Astrocyte (in vitro differentiated cells and primary cell): ENCODE data around the gene SUPT20HL1. TPM values are rescaled to one million over a fixed set of nuclear protein-coding genes. Genes with fewer than 3 reads are reported as not detected.
A peak's percentile ranks its signal among the peaks of the same experiment; 100 is the strongest.

Source experiments
- DNase-seq: peaks from one replicate; pipeline ENCODE4 v3.0.0-alpha.2; 2010; ENCODE audit warnings: low read depth
- FAIRE-seq: peaks from 2 replicates; lab custom pipeline; 2011; peaks lifted over from hg19 to GRCh38; lab: Jason Lieb, UNC
- H2AFZ ChIP-seq: 2 replicates; pipeline ENCODE4 v1.6.0; 2012; ENCODE audit warnings: low read depth, low read length, inconsistent platforms
- H3K27ac ChIP-seq: 2 replicates; pipeline ENCODE4 v1.5.1; 2011; ENCODE audit warnings: low read depth, low read length, inconsistent platforms
- H3K27me3 ChIP-seq: 2 replicates; pipeline ENCODE4 v1.6.0; 2011; ENCODE audit warnings: low read length, inconsistent platforms; ENCODE audit not compliant: insufficient read depth
- H3K36me3 ChIP-seq: 2 replicates; pipeline ENCODE4 v1.5.1; 2011; ENCODE audit warnings: low read length, inconsistent platforms; ENCODE audit not compliant: insufficient read depth
- H3K4me1 ChIP-seq: 2 replicates; pipeline ENCODE4 v1.5.1; 2011; ENCODE audit warnings: low read length, inconsistent platforms; ENCODE audit not compliant: insufficient read depth
- H3K4me2 ChIP-seq: 2 replicates; pipeline ENCODE4 v1.6.0; 2012; ENCODE audit warnings: low read length, inconsistent platforms
- H3K4me3 ChIP-seq: 2 replicates; pipeline ENCODE4 v1.5.1; 2011; ENCODE audit warnings: low read depth, mild to moderate bottlenecking, low read length, inconsistent platforms; ENCODE audit not compliant: insufficient read depth
- H3K79me2 ChIP-seq: 2 replicates; pipeline ENCODE4 v1.6.0; 2012; ENCODE audit warnings: mild to moderate bottlenecking, low read length, inconsistent platforms; ENCODE audit not compliant: insufficient read depth
- H3K9ac ChIP-seq: 2 replicates; pipeline ENCODE4 v1.6.0; 2012; ENCODE audit warnings: mild to moderate bottlenecking, low read length, inconsistent platforms
- H3K9me3 ChIP-seq: 2 replicates; pipeline ENCODE4 v1.5.1; 2012; ENCODE audit warnings: low read depth, mild to moderate bottlenecking, low read length, inconsistent platforms; ENCODE audit not compliant: insufficient read depth
- H4K20me1 ChIP-seq: 2 replicates; pipeline ENCODE4 v1.6.0; 2012; ENCODE audit warnings: low read length, inconsistent platforms; ENCODE audit not compliant: insufficient read depth
- H3K27ac Mint-ChIP-seq: one replicate; pipeline ENCODE4 v1.8.0; 2021; ENCODE audit warnings: mild to moderate bottlenecking, mixed read lengths; ENCODE audit not compliant: unreplicated experiment
- H3K27me3 Mint-ChIP-seq: one replicate; pipeline ENCODE4 v1.8.0; 2021; ENCODE audit warnings: low read depth, mixed read lengths; ENCODE audit not compliant: unreplicated experiment
- H3K36me3 Mint-ChIP-seq: one replicate; pipeline ENCODE4 v1.8.0; 2021; ENCODE audit warnings: low read depth, mixed read lengths; ENCODE audit not compliant: unreplicated experiment
- H3K4me1 Mint-ChIP-seq: one replicate; pipeline ENCODE4 v1.8.0; 2021; ENCODE audit warnings: low read depth, mixed read lengths; ENCODE audit not compliant: unreplicated experiment
- H3K4me3 Mint-ChIP-seq: one replicate; pipeline ENCODE4 v1.8.0; 2021; ENCODE audit warnings: mild to moderate bottlenecking, moderate library complexity, mixed read lengths; ENCODE audit not compliant: unreplicated experiment
- H3K9me3 Mint-ChIP-seq: one replicate; pipeline ENCODE4 v1.8.0; 2021; ENCODE audit warnings: mild to moderate bottlenecking, mixed read lengths; ENCODE audit not compliant: unreplicated experiment
- EZH2 ChIP-seq: IDR thresholded peaks from 2 replicates; pipeline ENCODE4 v1.6.1; 2012; ENCODE audit warnings: mild to moderate bottlenecking, low read length, inconsistent platforms; ENCODE audit not compliant: insufficient read depth
- total RNA-seq: library from RNA; stranded (reverse); gene quantifications from 2 replicates; pipeline ENCODE4 v1.2.1, GENCODE V29; 2021
- TF ChIP-seq, protein P1 (sequence below): IDR thresholded peaks from 2 replicates; pipeline ENCODE4 v1.5.1; 2011; ENCODE audit warnings: low read depth, mild to moderate bottlenecking, inconsistent platforms, low read length, moderate library complexity; ENCODE audit not compliant: insufficient read depth

The SUPT20HL1 gene
- total RNA-seq, 1 donor from 2014 or later, result not detected

DNA sequence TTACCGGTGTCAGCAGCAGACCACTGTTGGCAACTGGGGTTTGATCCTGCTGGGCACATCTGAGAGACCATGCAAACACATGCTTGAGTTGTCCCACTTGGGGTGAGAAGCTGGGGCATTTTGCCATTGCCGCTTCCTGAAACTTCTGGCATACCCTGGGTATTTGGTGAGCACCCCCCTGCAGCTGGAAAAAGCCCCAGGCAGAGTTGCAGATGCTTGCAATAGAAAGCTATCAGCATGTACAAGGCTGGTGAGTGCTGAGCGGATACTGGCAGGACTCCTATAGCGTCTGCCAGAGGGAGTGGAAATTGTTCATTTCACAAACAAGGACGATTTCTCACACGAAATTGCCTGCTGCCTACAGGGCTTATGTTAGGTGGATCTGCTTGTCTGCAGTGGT is 32.3 kb downstream of the SUPT20HL1 start:
- FAIRE-seq, result no peak
- Mint-ChIP-seq H3K27ac (no peak overlapping the region), H3K36me3 (no peaks in the 10 kb centered on the region), H3K4me1 (no peaks in the 10 kb centered on the region), H3K9me3 (no peaks in the 10 kb centered on the region), H3K4me3 (no peak overlapping the region), H3K27me3 (peaks cover 9% of the 10 kb centered on the region)
- Histone ChIP-seq H3K4me2 (no peak overlapping the region), H3K9me3 (no peaks in the 10 kb centered on the region), H3K9ac (no peak overlapping the region), H3K27ac (no peak overlapping the region), H3K79me2 (no peaks in the 10 kb centered on the region), H4K20me1 (no peaks in the 10 kb centered on the region), H3K4me1 (peaks cover 3% of the 10 kb centered on the region), H3K36me3 (no peaks in the 10 kb centered on the region), H3K4me3 (no peak overlapping the region), H2AFZ (no peak overlapping the region), H3K27me3 (peaks cover 9% of the 10 kb centered on the region)
- TF ChIP-seq, protein P1, sequence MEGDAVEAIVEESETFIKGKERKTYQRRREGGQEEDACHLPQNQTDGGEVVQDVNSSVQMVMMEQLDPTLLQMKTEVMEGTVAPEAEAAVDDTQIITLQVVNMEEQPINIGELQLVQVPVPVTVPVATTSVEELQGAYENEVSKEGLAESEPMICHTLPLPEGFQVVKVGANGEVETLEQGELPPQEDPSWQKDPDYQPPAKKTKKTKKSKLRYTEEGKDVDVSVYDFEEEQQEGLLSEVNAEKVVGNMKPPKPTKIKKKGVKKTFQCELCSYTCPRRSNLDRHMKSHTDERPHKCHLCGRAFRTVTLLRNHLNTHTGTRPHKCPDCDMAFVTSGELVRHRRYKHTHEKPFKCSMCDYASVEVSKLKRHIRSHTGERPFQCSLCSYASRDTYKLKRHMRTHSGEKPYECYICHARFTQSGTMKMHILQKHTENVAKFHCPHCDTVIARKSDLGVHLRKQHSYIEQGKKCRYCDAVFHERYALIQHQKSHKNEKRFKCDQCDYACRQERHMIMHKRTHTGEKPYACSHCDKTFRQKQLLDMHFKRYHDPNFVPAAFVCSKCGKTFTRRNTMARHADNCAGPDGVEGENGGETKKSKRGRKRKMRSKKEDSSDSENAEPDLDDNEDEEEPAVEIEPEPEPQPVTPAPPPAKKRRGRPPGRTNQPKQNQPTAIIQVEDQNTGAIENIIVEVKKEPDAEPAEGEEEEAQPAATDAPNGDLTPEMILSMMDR, result no peak
- no peak for TF ChIP-seq EZH2
- DNase-seq, result no peak

DNA sequence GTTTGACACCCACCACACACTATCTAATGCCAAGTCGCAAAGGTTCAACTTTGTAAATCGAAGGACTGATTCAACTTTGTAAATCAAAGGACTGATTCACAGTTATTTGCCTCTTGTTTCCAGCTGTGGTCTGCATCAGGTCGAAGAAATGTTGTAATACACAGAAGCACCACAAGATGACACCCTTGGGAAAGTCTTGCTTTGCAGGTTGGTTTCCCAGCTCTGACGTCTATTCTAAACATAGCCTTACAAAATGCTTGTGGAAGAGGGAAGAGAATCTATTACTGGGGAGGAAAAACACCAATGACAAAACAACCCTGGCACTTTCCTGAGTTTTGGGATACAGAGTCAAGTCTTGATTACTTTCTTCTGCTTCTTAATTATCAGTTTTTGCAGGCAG is 35.3 kb downstream of the SUPT20HL1 start:
- no peak for TF ChIP-seq EZH2
- TF ChIP-seq, protein P1, result peak; percentile 75
- H3K36me3 Mint-ChIP-seq, result no peaks in the 10 kb centered on the region
- Histone ChIP-seq H3K9me3 (no peaks in the 10 kb centered on the region), H3K4me3 (no peak overlapping the region), H3K4me2 (peak overlapping the region; percentile 49), H3K36me3 (no peaks in the 10 kb centered on the region), H3K27me3 (peaks cover 9% of the 10 kb centered on the region), H2AFZ (no peak overlapping the region), H4K20me1 (no peaks in the 10 kb centered on the region), H3K4me1 (peaks cover 3% of the 10 kb centered on the region), H3K79me2 (no peaks in the 10 kb centered on the region), H3K9ac (peak overlapping the region; percentile 30), H3K27ac (peak overlapping the region; percentile 57)
- no peaks in the 10 kb centered on the region for H3K9me3 Mint-ChIP-seq
- H3K27ac Mint-ChIP-seq, result no peak overlapping the region
- peak; percentile 100 for FAIRE-seq
- H3K4me3 Mint-ChIP-seq, result no peak overlapping the region
- no peaks in the 10 kb centered on the region for H3K4me1 Mint-ChIP-seq
- H3K27me3 Mint-ChIP-seq, result peaks cover 9% of the 10 kb centered on the region
- DNase-seq, result peak; percentile 62

DNA sequence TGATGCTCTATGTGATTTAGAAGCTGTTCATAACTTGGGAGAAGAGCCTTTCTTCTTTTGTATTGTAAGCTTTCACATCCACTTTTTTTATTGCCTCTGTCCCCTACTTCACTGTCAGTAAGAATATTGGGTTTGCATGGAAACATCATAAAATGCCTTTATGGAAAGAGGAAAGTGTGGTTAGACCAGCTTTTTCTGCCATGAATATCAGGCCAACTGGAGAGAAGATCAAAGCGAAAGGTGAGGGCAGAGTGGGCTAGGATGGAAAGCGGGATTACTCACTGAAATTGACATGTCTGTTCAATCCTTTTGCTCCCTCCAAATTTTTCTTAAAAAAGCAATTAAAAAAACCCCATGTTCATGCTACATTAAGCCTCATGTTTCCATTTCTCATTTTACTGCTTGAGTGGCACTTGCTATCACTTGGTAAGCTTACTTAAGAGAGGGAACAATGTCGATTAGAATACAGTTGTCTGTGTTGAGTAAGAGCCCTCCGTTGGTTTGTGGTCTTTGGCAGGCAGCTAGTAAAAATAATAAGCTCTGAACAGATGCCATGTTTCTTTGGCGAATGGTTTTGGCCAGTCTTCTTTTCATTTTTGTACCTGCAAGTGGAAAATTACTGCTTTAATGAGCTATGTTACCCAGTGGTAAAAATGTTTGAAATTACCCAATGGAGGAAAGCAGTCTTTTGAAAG is 35.9 kb downstream of the SUPT20HL1 start:
- H4K20me1 ChIP-seq, result no peaks in the 10 kb centered on the region
- no peak overlapping the region for H3K4me3 Mint-ChIP-seq
- no peak for TF ChIP-seq EZH2
- TF ChIP-seq, protein P1, result no peak
- FAIRE-seq, result peak; percentile 75
- no peaks in the 10 kb centered on the region for H3K79me2 ChIP-seq
- H3K36me3 ChIP-seq, result no peaks in the 10 kb centered on the region
- H3K27me3 ChIP-seq, result peaks cover 9% of the 10 kb centered on the region
- no peaks in the 10 kb centered on the region for H3K36me3 Mint-ChIP-seq
- H3K9ac ChIP-seq, result peak overlapping the region; percentile 30
- H2AFZ ChIP-seq, result no peak overlapping the region
- no peaks in the 10 kb centered on the region for H3K4me1 Mint-ChIP-seq
- H3K27me3 Mint-ChIP-seq, result peaks cover 9% of the 10 kb centered on the region
- peaks cover 3% of the 10 kb centered on the region for H3K4me1 ChIP-seq
- no peaks in the 10 kb centered on the region for H3K9me3 Mint-ChIP-seq
- H3K4me2 ChIP-seq, result peak overlapping the region; percentile 49
- H3K9me3 ChIP-seq, result no peaks in the 10 kb centered on the region
- peak overlapping the region; percentile 57 for H3K27ac ChIP-seq
- DNase-seq, result peak; percentile 80
- no peak overlapping the region for H3K4me3 ChIP-seq
- H3K27ac Mint-ChIP-seq, result no peak overlapping the region
